Measurements from ENCODE around the gene COG2. TPM values are rescaled to one million over a fixed set of nuclear protein-coding genes. Genes with fewer than 3 reads are reported as not detected.

Gene COG2
- total RNA-seq, 1 donor from 2014 or later: 8.4 TPM

DNA sequence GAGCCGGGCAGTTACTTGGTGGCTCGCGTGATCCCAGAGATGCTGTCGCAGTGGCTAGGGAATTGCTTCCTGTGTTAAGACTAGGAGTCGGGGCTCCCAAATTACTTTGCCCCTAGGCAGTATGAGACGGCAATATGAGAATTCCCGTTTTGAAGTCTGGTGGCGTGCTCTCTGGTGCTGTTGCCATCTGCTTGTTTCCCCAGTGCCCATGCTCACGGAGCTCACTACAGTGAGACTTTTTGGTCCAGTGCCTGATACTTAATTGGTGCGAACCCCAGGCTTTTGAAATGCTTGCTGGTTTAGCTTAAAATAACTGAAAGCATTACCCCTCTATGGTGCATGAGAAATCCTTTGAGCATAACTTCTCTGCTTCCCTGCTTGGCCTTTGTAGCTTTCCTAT, 49.3 kb downstream of the COG2 start:
- H3K9me3 ChIP-seq: no peaks in the 10 kb centered on the region
- no peak for DNase-seq (ENCODE audit: low spot score in 2 of 2)
- no peak overlapping the region for H3K4me3 ChIP-seq
- H3K4me1 ChIP-seq: no peaks in the 10 kb centered on the region
- H3K36me3 ChIP-seq: peaks cover 48 to 70% of the 10 kb centered on the region in 2 donors
- intact Hi-C loops (cut with DNase I): no loop called here
- TF ChIP-seq, protein P1, sequence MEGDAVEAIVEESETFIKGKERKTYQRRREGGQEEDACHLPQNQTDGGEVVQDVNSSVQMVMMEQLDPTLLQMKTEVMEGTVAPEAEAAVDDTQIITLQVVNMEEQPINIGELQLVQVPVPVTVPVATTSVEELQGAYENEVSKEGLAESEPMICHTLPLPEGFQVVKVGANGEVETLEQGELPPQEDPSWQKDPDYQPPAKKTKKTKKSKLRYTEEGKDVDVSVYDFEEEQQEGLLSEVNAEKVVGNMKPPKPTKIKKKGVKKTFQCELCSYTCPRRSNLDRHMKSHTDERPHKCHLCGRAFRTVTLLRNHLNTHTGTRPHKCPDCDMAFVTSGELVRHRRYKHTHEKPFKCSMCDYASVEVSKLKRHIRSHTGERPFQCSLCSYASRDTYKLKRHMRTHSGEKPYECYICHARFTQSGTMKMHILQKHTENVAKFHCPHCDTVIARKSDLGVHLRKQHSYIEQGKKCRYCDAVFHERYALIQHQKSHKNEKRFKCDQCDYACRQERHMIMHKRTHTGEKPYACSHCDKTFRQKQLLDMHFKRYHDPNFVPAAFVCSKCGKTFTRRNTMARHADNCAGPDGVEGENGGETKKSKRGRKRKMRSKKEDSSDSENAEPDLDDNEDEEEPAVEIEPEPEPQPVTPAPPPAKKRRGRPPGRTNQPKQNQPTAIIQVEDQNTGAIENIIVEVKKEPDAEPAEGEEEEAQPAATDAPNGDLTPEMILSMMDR (IDR thresholded peaks at IDR 0.05): no peak
- no peaks in the 10 kb centered on the region for H3K27me3 ChIP-seq
- no peak overlapping the region for H3K27ac ChIP-seq

DNA sequence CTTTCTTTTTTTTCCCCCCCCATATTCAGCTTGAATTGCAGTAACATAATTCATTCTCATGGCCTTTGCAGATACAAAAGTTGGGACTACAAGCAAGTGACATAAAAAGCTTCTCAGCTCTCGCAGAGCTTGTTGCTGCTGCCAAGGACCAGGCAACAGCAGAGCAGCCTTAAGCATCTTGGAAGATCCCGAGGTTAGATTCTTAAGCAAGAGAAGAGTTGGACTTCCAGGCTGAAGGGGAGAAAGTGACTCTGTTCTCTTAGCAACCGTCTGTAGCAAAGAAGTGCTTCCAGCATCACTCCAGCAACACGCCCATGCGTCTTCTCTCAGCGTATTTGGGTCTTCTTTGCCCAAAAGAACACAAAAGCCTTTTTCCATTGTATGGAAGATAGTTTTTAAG, 50.9 kb downstream of the COG2 start:
- no peak overlapping the region for H3K4me3 ChIP-seq
- DNase-seq (ENCODE audit: low spot score in 2 of 2): no peak
- no peak overlapping the region for H3K27ac ChIP-seq
- intact Hi-C loops (cut with DNase I): no loop called here
- no peaks in the 10 kb centered on the region for H3K4me1 ChIP-seq
- H3K27me3 ChIP-seq: no peaks in the 10 kb centered on the region
- H3K36me3 ChIP-seq: peaks cover 35 to 55% of the 10 kb centered on the region in 2 donors
- H3K9me3 ChIP-seq: no peaks in the 10 kb centered on the region
- TF ChIP-seq, protein P1 (IDR thresholded peaks at IDR 0.05): no peak

DNA sequence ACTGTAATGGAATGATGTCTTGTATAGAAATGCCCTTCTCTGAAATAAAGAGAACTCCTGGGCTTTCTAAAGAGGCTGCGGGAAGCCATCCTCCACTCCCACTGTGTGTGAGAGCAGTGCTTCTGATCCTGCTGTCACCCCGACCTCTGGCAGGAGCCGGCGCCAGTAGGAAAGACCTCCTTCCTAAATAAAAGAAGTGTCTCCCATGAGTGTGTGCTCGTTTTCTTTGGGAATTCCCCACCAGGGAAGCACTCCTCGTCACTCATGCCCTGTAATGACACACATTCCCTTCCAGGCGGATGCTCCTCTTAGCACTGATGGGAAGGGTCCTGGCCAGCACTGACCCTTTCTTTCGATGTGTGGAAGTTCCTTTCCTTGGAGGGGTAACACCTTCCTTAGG, 51.5 kb downstream of the COG2 start:
- Histone ChIP-seq H3K27me3 (no peaks in the 10 kb centered on the region), H3K4me1 (no peaks in the 10 kb centered on the region), H3K36me3 (peaks cover 31 to 49% of the 10 kb centered on the region in 2 donors), H3K4me3 (no peak overlapping the region), H3K27ac (no peak overlapping the region), H3K9me3 (no peaks in the 10 kb centered on the region)
- no peak for DNase-seq (ENCODE audit: low spot score in 2 of 2)
- TF ChIP-seq, protein P1 (IDR thresholded peaks at IDR 0.05): no peak
- intact Hi-C loops (cut with DNase I): no loop called here

DNA sequence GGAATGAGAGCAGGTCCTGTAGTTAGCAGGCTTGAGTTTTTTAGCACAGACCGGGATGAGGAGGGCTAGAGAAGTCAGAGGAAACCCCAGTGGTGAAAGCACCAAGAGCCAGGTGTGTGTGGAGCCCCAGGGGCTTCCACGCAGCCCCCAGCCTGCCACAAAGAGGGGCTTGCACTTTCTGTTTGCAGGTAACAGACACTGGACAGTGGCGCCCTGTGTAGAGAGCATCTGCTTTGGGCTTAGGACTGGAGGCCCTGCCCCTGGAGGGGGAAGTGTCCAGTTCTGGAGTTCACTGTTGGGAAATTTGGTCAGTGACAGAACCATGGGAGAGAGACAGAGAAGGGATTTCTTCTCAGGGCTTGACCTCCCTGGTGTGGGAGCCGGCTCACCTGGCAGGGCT, 52.2 kb downstream of the COG2 start:
- Histone ChIP-seq H3K36me3 (peaks cover 28 to 42% of the 10 kb centered on the region in 2 donors), H3K27ac (no peak overlapping the region)

DNA sequence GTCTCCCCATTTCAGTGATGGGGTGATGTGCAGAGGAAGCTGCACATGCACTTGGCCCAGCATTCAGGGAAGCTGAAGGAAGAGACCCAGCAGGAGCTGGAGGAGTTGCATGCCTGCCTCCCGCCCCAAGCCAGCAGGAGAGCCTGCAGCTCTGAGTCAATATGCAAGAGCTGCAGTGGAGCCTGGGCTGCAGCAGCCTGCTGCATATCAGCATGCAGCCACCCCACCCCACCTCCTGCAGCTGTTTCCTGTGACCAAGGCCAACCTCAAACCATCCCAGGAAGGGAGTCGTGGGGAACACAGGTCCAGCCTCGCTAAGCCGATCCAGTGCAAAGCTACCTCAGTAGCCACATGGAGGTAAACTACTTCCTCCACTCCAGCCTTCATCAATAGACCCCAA, 52.7 kb downstream of the COG2 start:
- Histone ChIP-seq H3K27ac (no peak overlapping the region), H3K9me3 (no peaks in the 10 kb centered on the region), H3K4me3 (no peak overlapping the region), H3K27me3 (no peaks in the 10 kb centered on the region), H3K4me1 (no peaks in the 10 kb centered on the region), H3K36me3 (peaks cover 23 to 37% of the 10 kb centered on the region in 2 donors)
- TF ChIP-seq, protein P1 (IDR thresholded peaks at IDR 0.05): no peak
- intact Hi-C loops (cut with DNase I): no loop called here
- DNase-seq (ENCODE audit: low spot score in 2 of 2): no peak

More for the DNA sequence above, 52.2 kb downstream of the COG2 start:
- H3K4me1 ChIP-seq: no peaks in the 10 kb centered on the region
- H3K4me3 ChIP-seq: no peak overlapping the region
- intact Hi-C loops (cut with DNase I): no loop called here
- TF ChIP-seq, protein P1 (IDR thresholded peaks at IDR 0.05): no peak
- no peaks in the 10 kb centered on the region for H3K9me3 ChIP-seq
- no peak for DNase-seq (ENCODE audit: low spot score in 2 of 2)
- H3K27me3 ChIP-seq: no peaks in the 10 kb centered on the region

DNA sequence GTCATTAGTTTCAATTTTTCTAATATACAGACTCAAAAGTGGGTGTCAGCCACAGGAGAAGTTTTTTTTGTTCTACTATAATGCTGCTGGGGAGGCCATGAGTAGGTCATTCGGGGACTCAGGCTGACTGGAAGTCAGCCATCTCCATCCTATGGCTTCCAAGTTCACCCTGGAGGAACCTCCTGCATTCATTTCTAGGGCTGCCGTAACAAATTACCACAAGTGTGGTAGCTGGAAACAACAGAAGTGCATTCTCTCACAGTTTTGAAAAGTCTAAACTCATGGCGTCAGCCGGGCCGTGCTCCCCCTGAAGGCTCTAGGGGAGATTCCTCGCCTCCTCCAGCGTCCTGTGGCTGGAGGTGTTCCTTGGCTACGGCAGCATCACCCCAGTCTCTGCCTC, 53.9 kb downstream of the COG2 start:
- Histone ChIP-seq H3K27me3 (no peaks in the 10 kb centered on the region), H3K36me3 (peaks cover 14 to 25% of the 10 kb centered on the region in 2 donors), H3K4me1 (no peaks in the 10 kb centered on the region), H3K9me3 (no peaks in the 10 kb centered on the region), H3K27ac (no peak overlapping the region), H3K4me3 (no peak overlapping the region)
- DNase-seq (ENCODE audit: low spot score in 2 of 2): no peak
- intact Hi-C loops (cut with DNase I): no loop called here
- TF ChIP-seq, protein P1 (IDR thresholded peaks at IDR 0.05): no peak

All from ascending aorta (tissue), 2 donors.